ENCODE measurements around the gene LBHD1.

DNA sequence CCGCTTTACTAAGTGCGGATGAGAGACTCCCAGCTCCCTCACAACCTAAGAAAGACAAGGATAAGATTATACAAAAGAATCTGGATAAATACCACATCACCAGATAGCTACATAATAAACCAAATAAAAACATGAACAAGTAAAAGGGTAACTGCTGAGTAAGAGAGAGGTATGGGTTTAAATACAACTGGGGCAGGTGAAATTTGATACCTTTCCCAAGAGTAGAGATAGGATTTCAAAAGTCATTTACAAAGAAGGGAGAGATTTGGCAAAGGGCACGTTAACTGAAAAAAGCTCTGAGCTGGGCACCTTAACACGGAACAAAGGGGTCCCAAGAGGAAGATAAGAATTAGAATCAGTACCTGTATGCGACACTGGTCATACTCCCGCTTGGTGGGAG lies 5.1 kb upstream of the LBHD1 start:
- TF ChIP-seq POLR2A (IDR thresholded peaks at IDR 0.05) = no peak
- no peak for TF ChIP-seq CTCF (IDR thresholded peaks at IDR 0.05)

Measured in body of pancreas (tissue), 4 donors.